Neuronal stem cell (in vitro differentiated cells): ENCODE data around the gene POP4.

ENCODE experiments used
- DNase-seq: peaks from one replicate; pipeline ENCODE4 v3.0.0-alpha.2; 2013; ENCODE audit warnings: low spot score
- H2AFZ ChIP-seq: one replicate; pipeline ENCODE4 v1.6.1; 2013; ENCODE audit warnings: mild to moderate bottlenecking, low read length, inconsistent platforms
- H2AK5ac ChIP-seq: 2 replicates; pipeline ENCODE4 v1.6.1; 2013; ENCODE audit warnings: low read depth, mild to moderate bottlenecking, inconsistent platforms, low read length, moderate library complexity, mixed read lengths
- H2BK120ac ChIP-seq: 2 replicates; pipeline ENCODE4 v1.6.1; 2013; ENCODE audit warnings: low read depth, mild to moderate bottlenecking, inconsistent platforms, low read length, moderate library complexity, mixed read lengths
- H2BK12ac ChIP-seq: one replicate; pipeline ENCODE4 v1.6.1; 2013; ENCODE audit warnings: low read length, inconsistent platforms
- H2BK15ac ChIP-seq: 2 replicates; pipeline ENCODE4 v1.6.1; 2013; ENCODE audit warnings: mild to moderate bottlenecking, low read length, inconsistent platforms, mixed read lengths
- H2BK5ac ChIP-seq: one replicate; pipeline ENCODE4 v1.6.1; 2013; ENCODE audit warnings: inconsistent platforms, mild to moderate bottlenecking, low read length, moderate library complexity
- H3K14ac ChIP-seq: one replicate; pipeline ENCODE4 v1.6.1; 2013; ENCODE audit warnings: low read length, inconsistent platforms
- H3K18ac ChIP-seq: 2 replicates; pipeline ENCODE4 v1.6.1; 2013; ENCODE audit warnings: low read length, inconsistent platforms
- H3K23ac ChIP-seq: 2 replicates; pipeline ENCODE4 v1.6.1; 2013; ENCODE audit warnings: low read depth, mild to moderate bottlenecking, mixed read lengths, low read length, inconsistent platforms; ENCODE audit not compliant: poor library complexity
- H3K27ac ChIP-seq: replicated peaks from 3 replicates; pipeline ENCODE4 v1.5.1; 2013; ENCODE audit warnings: low read length, inconsistent platforms
- H3K27me3 ChIP-seq, 3 experiments: 2 replicates each; pipeline ENCODE4 v1.6.1; 2013; ENCODE audit warnings: low read length in 3 of 3, mild to moderate bottlenecking in 2 of 3, inconsistent platforms in 1 of 3, low read depth in 1 of 3, mixed read lengths in 1 of 3, moderate library complexity in 1 of 3; ENCODE audit not compliant: control insufficient read depth in 3 of 3, insufficient read depth in 3 of 3
- H3K36me3 ChIP-seq, 2 donors: replicated peaks in 1 of 2; 2 replicates each; pipeline ENCODE4 v1.6.1; 2013; ENCODE audit warnings: low read length in 2 of 2; ENCODE audit not compliant: control insufficient read depth in 2 of 2, insufficient read depth in 2 of 2
- H3K4ac ChIP-seq: 2 replicates; pipeline ENCODE4 v1.6.1; 2013; ENCODE audit warnings: inconsistent platforms, mild to moderate bottlenecking, low read length, moderate library complexity
- H3K4me1 ChIP-seq, 2 donors: 1 replicate in 1 of 2; 2 replicates in 1 of 2; pipeline ENCODE4 v1.6.1; 2013; ENCODE audit warnings: low read length in 2 of 2, low read depth in 1 of 2; ENCODE audit not compliant: control insufficient read depth in 2 of 2, insufficient read depth in 1 of 2
- H3K4me2 ChIP-seq: one replicate; pipeline ENCODE4 v1.6.1; 2013; ENCODE audit warnings: mild to moderate bottlenecking, low read length, inconsistent platforms; ENCODE audit not compliant: insufficient read depth, poor library complexity, severe bottlenecking
- H3K4me3 ChIP-seq, 2 donors: 2 replicates each; pipeline ENCODE4 v1.5.1; 2013; ENCODE audit warnings: low read length in 2 of 2, mild to moderate bottlenecking in 2 of 2, inconsistent platforms in 1 of 2, moderate library complexity in 1 of 2
- H3K79me1 ChIP-seq: one replicate; pipeline ENCODE4 v1.6.1; 2013; ENCODE audit warnings: low read depth, mild to moderate bottlenecking, inconsistent platforms, low read length, moderate library complexity
- H3K9ac ChIP-seq: one replicate; pipeline ENCODE4 v1.6.1; 2013; ENCODE audit warnings: mild to moderate bottlenecking, low read depth, low read length, inconsistent platforms; ENCODE audit not compliant: poor library complexity
- H3K9me3 ChIP-seq, 2 donors: replicated peaks in 1 of 2; 2 replicates each; pipeline versions ENCODE3 to v1.6.1; 2013; ENCODE audit warnings: low read length in 2 of 2, mild to moderate bottlenecking in 2 of 2, inconsistent platforms in 1 of 2, low read depth in 1 of 2, mixed read lengths in 1 of 2, moderate library complexity in 1 of 2; ENCODE audit not compliant: control insufficient read depth in 2 of 2, insufficient read depth in 1 of 2
- H4K8ac ChIP-seq: one replicate; pipeline ENCODE4 v1.6.1; 2013; ENCODE audit warnings: low read depth, mild to moderate bottlenecking, inconsistent platforms, low read length, moderate library complexity
- H4K91ac ChIP-seq: one replicate; pipeline ENCODE4 v1.6.1; 2013; ENCODE audit warnings: low read length, low read depth, mild to moderate bottlenecking, inconsistent platforms; ENCODE audit not compliant: poor library complexity
- WGBS, 2 donors: extraction: QIAGEN DNeasy Blood & Tissue Kit; methylation state at CpG; one replicate each; pipeline ENCODE4 v1.1.7; 2013; ENCODE audit warnings: missing lambda C conversion rate in 2 of 2, mixed read lengths in 1 of 2; ENCODE audit not compliant: insufficient read length in 2 of 2, insufficient replicate concordance in 1 of 2; ENCODE audit errors: extremely low coverage in 2 of 2; 5-methylcytosine and 5-hydroxymethylcytosine counted together

Gene POP4

DNA sequence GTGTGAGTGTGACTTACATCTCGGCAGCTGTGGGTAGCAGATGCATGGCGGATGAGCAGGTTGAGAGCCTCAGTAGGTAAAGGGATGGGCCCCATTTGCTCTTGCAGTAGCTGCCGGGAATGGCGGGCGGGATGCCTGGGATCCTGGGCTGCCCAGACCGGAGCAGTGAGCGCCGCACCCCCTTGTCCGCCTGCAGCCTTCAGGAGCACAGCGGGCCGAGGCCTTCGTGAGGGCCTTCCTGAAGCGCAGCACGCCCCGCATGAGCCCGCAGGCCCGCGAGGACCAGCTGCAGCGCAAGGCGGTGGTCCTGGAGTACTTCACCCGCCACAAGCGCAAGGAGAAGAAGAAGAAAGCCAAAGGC lies 4.1 kb downstream of the POP4 start:
- H3K4ac ChIP-seq = no peak overlapping the region
- H2BK5ac ChIP-seq = peak overlapping the region; percentile 7
- H3K4me1 ChIP-seq = peaks cover 2% of the 10 kb centered on the region in 2 donors
- no peak overlapping the region for H3K18ac ChIP-seq
- H3K9ac ChIP-seq = no peak overlapping the region
- H3K79me1 ChIP-seq = peaks cover 4% of the 10 kb centered on the region
- no peak overlapping the region for H4K91ac ChIP-seq
- peak overlapping the region; percentile 69 for H2BK120ac ChIP-seq
- no peak overlapping the region for H3K4me3 ChIP-seq
- H2BK15ac ChIP-seq = no peak overlapping the region
- H3K9me3 ChIP-seq = peaks cover 0 to 1% of the 10 kb centered on the region in 2 donors
- H3K4me2 ChIP-seq = no peak overlapping the region
- H2AFZ ChIP-seq = no peak overlapping the region
- no CpG with 5 or more reads among the region's 22 CpGs for WGBS, 2 donors
- H2AK5ac ChIP-seq = peak overlapping the region; percentile 33
- H3K14ac ChIP-seq = no peak overlapping the region
- H2BK12ac ChIP-seq = no peak overlapping the region
- no peak overlapping the region for H3K23ac ChIP-seq
- H3K27me3 ChIP-seq = no peaks in the 10 kb centered on the region
- no peak overlapping the region for H3K27ac ChIP-seq
- H3K36me3 ChIP-seq = peaks cover 23 to 60% of the 10 kb centered on the region in 2 donors
- no peak for DNase-seq
- no peak overlapping the region for H4K8ac ChIP-seq

DNA sequence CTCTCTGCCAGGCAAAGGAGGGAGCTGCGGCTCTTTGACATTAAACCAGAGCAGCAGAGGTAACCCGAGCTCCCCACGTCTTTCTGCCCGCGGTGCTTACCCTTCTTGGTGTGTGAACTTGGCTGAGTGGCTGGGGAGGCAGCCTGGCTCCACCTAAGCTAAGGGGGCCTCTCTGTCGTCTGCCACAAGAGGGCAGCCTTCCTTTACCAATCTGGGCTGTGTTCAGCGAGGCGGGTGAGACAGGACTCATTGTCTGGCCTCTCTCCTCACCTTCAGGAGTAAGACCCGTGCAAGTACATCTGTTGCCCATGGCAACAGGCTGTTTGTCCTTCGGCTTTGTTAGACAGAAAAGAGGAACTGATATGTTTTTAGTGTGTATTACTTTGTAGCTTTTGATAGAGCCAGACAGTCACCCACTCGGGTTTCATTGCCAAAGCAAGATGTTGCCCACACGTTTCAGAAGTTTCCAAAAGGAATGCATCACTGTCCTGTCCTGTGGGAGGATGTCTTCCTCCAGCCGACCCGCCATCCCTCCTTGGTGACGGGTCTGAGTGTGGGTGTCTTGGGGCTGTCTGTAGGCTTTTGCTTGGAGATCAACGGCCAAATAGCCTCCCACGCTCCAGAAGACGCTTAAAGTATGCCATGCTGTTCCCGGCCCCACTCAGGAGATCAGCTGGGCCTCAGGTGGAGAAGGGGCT lies 4.6 kb downstream of the POP4 start:
- no peaks in the 10 kb centered on the region for H3K27me3 ChIP-seq
- no CpG with 5 or more reads among the region's 19 CpGs for WGBS, 2 donors
- no peak overlapping the region for H3K23ac ChIP-seq
- H4K8ac ChIP-seq = no peak overlapping the region
- DNase-seq = peak; percentile 77
- no peak overlapping the region for H3K4me3 ChIP-seq
- no peak overlapping the region for H3K14ac ChIP-seq
- H3K4me1 ChIP-seq = peaks cover 2% of the 10 kb centered on the region in 2 donors
- H2AK5ac ChIP-seq = peak overlapping the region; percentile 44
- no peak overlapping the region for H3K9ac ChIP-seq
- H3K4me2 ChIP-seq = no peak overlapping the region
- H4K91ac ChIP-seq = no peak overlapping the region
- H2BK12ac ChIP-seq = no peak overlapping the region
- H2BK5ac ChIP-seq = peak overlapping the region; percentile 7
- peaks cover 0 to 1% of the 10 kb centered on the region in 2 donors for H3K9me3 ChIP-seq
- no peak overlapping the region for H2BK15ac ChIP-seq
- H3K79me1 ChIP-seq = peaks cover 2% of the 10 kb centered on the region
- H3K18ac ChIP-seq = no peak overlapping the region
- peaks cover 26 to 65% of the 10 kb centered on the region in 2 donors for H3K36me3 ChIP-seq
- peak overlapping the region; percentile 47 for H3K4ac ChIP-seq
- H3K27ac ChIP-seq = no peak overlapping the region
- H2BK120ac ChIP-seq = peak overlapping the region; percentile 69
- H2AFZ ChIP-seq = no peak overlapping the region

DNA sequence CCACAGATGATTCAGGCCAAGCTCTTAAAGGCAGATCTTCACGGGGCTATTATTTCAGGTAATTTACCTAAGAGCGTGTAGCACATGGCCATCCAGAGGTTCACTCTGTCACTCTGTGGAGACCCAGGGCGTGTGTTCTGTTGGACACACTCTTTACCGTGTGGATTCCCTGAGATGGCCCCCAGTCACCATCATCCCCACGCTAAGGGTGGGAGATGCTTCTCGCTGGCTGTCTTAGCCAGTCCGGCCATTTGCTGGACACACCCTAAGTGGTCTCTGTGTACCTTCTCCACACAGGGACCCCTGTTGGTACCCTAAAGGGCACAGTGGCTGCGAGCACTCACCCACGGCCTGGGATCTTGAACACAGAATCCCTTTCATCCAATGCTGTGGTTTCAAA lies 6.0 kb downstream of the POP4 start:
- Histone ChIP-seq H3K4me3 (no peak overlapping the region), H3K79me1 (no peaks in the 10 kb centered on the region), H2AFZ (no peak overlapping the region), H3K4me1 (peaks cover 0 to 2% of the 10 kb centered on the region in 2 donors), H3K14ac (no peak overlapping the region), H3K9ac (no peak overlapping the region), H4K91ac (no peak overlapping the region), H3K18ac (no peak overlapping the region), H3K9me3 (peaks cover 0 to 1% of the 10 kb centered on the region in 2 donors), H4K8ac (no peak overlapping the region), H2BK120ac (no peak overlapping the region), H3K27ac (no peak overlapping the region), H3K4ac (no peak overlapping the region), H3K4me2 (no peak overlapping the region), H2AK5ac (no peak overlapping the region), H3K27me3 (no peaks in the 10 kb centered on the region), H3K36me3 (peaks cover 30 to 78% of the 10 kb centered on the region in 2 donors), H2BK5ac (no peak overlapping the region), H2BK15ac (no peak overlapping the region), H3K23ac (no peak overlapping the region), H2BK12ac (no peak overlapping the region)
- no peak for DNase-seq
- no CpG with 5 or more reads among the region's 9 CpGs for WGBS, 2 donors

DNA sequence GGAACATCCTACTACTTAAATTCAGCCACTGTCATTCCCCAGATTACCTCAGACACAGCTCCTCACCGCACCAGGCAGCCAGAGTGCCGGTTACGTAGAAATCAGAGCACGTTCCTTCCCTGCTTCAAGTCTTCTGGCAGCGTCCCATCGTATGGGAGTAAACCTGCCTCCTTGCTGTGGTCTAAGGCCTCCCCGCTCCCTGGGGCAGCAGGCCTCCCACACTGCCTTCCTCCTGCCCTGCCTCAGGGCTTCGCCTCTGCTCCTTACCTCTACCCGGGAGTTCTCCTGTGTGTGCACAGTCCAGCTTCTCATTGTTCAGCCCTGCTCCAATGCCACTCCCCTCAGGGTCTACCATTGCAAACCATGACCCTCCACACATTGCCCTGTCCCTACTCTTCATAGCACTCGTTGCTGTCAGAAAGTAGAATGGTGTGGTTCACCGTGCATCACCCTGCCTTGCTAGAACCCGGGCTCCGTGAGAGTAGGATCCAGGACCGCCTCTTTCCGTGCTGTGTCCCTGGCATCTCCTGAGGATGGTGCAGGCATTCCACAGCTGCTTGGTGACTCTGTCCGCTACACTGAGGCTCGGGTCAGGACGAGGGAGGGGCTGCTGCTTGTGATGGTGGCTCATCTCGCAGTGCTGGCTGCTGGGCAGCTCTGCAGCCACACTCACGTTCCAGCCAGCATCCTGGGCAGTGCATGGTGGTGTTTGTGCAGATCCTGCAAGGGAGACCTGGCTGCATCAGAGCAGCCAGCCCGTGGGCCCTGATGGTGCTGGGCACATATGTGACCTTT lies 6.9 kb downstream of the POP4 start:
- Histone ChIP-seq H3K27me3 (no peaks in the 10 kb centered on the region), H3K36me3 (peaks cover 30 to 78% of the 10 kb centered on the region in 2 donors), H3K4me1 (peaks cover 0 to 2% of the 10 kb centered on the region in 2 donors), H3K4me3 (peak overlapping the region in 1 of 2 donors; percentile 24), H4K91ac (no peak overlapping the region), H2AFZ (no peak overlapping the region), H3K4ac (no peak overlapping the region), H2AK5ac (no peak overlapping the region), H3K14ac (no peak overlapping the region), H3K23ac (no peak overlapping the region), H3K79me1 (no peaks in the 10 kb centered on the region), H2BK12ac (no peak overlapping the region), H3K27ac (no peak overlapping the region), H2BK120ac (no peak overlapping the region), H3K9me3 (peaks cover 0 to 1% of the 10 kb centered on the region in 2 donors), H2BK5ac (no peak overlapping the region), H2BK15ac (no peak overlapping the region), H3K9ac (peak overlapping the region; percentile 54), H4K8ac (no peak overlapping the region), H3K4me2 (no peak overlapping the region), H3K18ac (no peak overlapping the region)
- no CpG with 5 or more reads among the region's 21 CpGs for WGBS, 2 donors
- no peak for DNase-seq
